Measurements from ENCODE around the gene NAA16.

GRCh38 chr13:41327994-41328790, 17.1 kb downstream of the NAA16 start:
- TF ChIP-seq CTCF (IDR thresholded peaks at IDR 0.05; ENCODE audit: poor library complexity), result no peak
- TF ChIP-seq EZH2phosphoT487 (IDR thresholded peaks at IDR 0.05; ENCODE audit: low read depth, severe bottlenecking, unreplicated experiment), result no peak
- TF ChIP-seq EZH2 (IDR thresholded peaks at IDR 0.05; ENCODE audit: borderline replicate concordance), result no peak
